ENCODE results near the gene ATAD3C. TPM values are rescaled to one million over a fixed set of nuclear protein-coding genes. Genes with fewer than 3 reads are reported as not detected.

ATAD3C gene
- total RNA-seq, 3 donors from 2014 or later = 0.35 to 1.4 (median 0.55) TPM

GRCh38 chr1:1421907-1422464, 27.5 kb upstream of the ATAD3C start:
- no peak overlapping the region for H3K4me3 ChIP-seq
- H3K4me1 ChIP-seq (ENCODE audit: low read depth) = peaks cover 6% of the 10 kb centered on the region
- TF ChIP-seq CTCF (IDR thresholded peaks at IDR 0.05) = no peak
- DNase-seq (peak in 1 of 3 donors; percentile 33), ATAC-seq (no peak)
- no peaks in the 10 kb centered on the region for H3K36me3 ChIP-seq (ENCODE audit: low read depth)
- no peaks in the 10 kb centered on the region for H3K9me3 ChIP-seq
- intact Hi-C loops (cut with DNase I, micrococcal nuclease) = no loop called here

- intact Hi-C loops (cut with DNase I, micrococcal nuclease) = no loop called here
- peaks cover 6% of the 10 kb centered on the region for H3K4me1 ChIP-seq (ENCODE audit: low read depth)
- peak in 1 of 3 donors; percentile 30 for DNase-seq
- no peaks in the 10 kb centered on the region for H3K36me3 ChIP-seq (ENCODE audit: low read depth)
- no peak for TF ChIP-seq CTCF (IDR thresholded peaks at IDR 0.05)
- ATAC-seq = no peak
- H3K4me3 ChIP-seq = no peak overlapping the region
- no peaks in the 10 kb centered on the region for H3K9me3 ChIP-seq
Observed at GRCh38 chr1:1422465-1423244, 26.8 kb upstream of the ATAD3C start.

- no peaks in the 10 kb centered on the region for H3K36me3 ChIP-seq (ENCODE audit: low read depth)
- H3K4me3 ChIP-seq = no peak overlapping the region
- peaks cover 6% of the 10 kb centered on the region for H3K4me1 ChIP-seq (ENCODE audit: low read depth)
- intact Hi-C loops (cut with DNase I, micrococcal nuclease) = no loop called here
- H3K9me3 ChIP-seq = no peaks in the 10 kb centered on the region
- no peak for DNase-seq
- no peak for ATAC-seq
- no peak for TF ChIP-seq CTCF (IDR thresholded peaks at IDR 0.05)
Observed at GRCh38 chr1:1423245-1423597, 26.3 kb upstream of the ATAD3C start.

GRCh38 chr1:1424707-1425106, 24.8 kb upstream of the ATAD3C start:
- intact Hi-C loops (cut with DNase I, micrococcal nuclease) = no loop called here
- Histone ChIP-seq H3K9me3 (no peaks in the 10 kb centered on the region), H3K36me3 (ENCODE audit: low read depth) (no peaks in the 10 kb centered on the region), H3K4me1 (ENCODE audit: low read depth) (peaks cover 9% of the 10 kb centered on the region), H3K4me3 (no peak overlapping the region)
- no peak for TF ChIP-seq CTCF (IDR thresholded peaks at IDR 0.05)
- DNase-seq (peak in 1 of 3 donors; percentile 36), ATAC-seq (no peak)

- H3K4me1 ChIP-seq (ENCODE audit: low read depth) = peaks cover 10% of the 10 kb centered on the region
- no peaks in the 10 kb centered on the region for H3K9me3 ChIP-seq
- no peak for TF ChIP-seq CTCF (IDR thresholded peaks at IDR 0.05)
- H3K36me3 ChIP-seq (ENCODE audit: low read depth) = no peaks in the 10 kb centered on the region
- no peak for ATAC-seq
- intact Hi-C loops (cut with DNase I, micrococcal nuclease) = no loop called here
- DNase-seq = peak in 1 of 3 donors; percentile 46
- H3K4me3 ChIP-seq = no peak overlapping the region
Observed at GRCh38 chr1:1425426-1425752, 24.1 kb upstream of the ATAD3C start.
